GM20000 (cell line): ENCODE results near the gene ATP2B2.

ENCODE experiments used
- DNase-seq: peaks from one replicate; pipeline ENCODE4 v3.0.0; 2012; ENCODE audit warnings: low spot score
- CTCF ChIP-seq: IDR thresholded peaks from 2 replicates; pipeline ENCODE4 v1.5.1; 2012; ENCODE audit warnings: mild to moderate bottlenecking, control low read depth; ENCODE audit errors: extremely low read depth, missing control alignments

Gene ATP2B2

GRCh38 chr3:10315101-10315500 is 190.3 kb downstream of the ATP2B2 start:
- no peak for DNase-seq
- TF ChIP-seq CTCF, result no peak

- DNase-seq, result no peak
- no peak for TF ChIP-seq CTCF
Observed at GRCh38 chr3:10312861-10313260, 192.5 kb downstream of the ATP2B2 start.

GRCh38 chr3:10312391-10312790 is 193.0 kb downstream of the ATP2B2 start:
- no peak for DNase-seq
- TF ChIP-seq CTCF, result no peak

- TF ChIP-seq CTCF, result no peak
- no peak for DNase-seq
Observed at GRCh38 chr3:10311710-10312109, 193.7 kb downstream of the ATP2B2 start.

- TF ChIP-seq CTCF, result no peak
- no peak for DNase-seq
Observed at GRCh38 chr3:10310578-10310977, 194.8 kb downstream of the ATP2B2 start.

- no peak for TF ChIP-seq CTCF
- no peak for DNase-seq
Observed at GRCh38 chr3:10309736-10310135, 195.7 kb downstream of the ATP2B2 start.

- TF ChIP-seq CTCF, result no peak
- DNase-seq, result no peak
Observed at GRCh38 chr3:10308678-10309077, 196.7 kb downstream of the ATP2B2 start.
